GM21717 (cell line): ENCODE data around the gene ROPN1B.

ENCODE experiments used
- ATAC-seq: cut with Tn5 transposase; IDR thresholded peaks from one replicate; pipeline ENCODE4 v1.9.1; 2021; ENCODE audit warnings: mild to moderate bottlenecking, moderate library complexity; ENCODE audit not compliant: unreplicated experiment

The ROPN1B gene

DNA sequence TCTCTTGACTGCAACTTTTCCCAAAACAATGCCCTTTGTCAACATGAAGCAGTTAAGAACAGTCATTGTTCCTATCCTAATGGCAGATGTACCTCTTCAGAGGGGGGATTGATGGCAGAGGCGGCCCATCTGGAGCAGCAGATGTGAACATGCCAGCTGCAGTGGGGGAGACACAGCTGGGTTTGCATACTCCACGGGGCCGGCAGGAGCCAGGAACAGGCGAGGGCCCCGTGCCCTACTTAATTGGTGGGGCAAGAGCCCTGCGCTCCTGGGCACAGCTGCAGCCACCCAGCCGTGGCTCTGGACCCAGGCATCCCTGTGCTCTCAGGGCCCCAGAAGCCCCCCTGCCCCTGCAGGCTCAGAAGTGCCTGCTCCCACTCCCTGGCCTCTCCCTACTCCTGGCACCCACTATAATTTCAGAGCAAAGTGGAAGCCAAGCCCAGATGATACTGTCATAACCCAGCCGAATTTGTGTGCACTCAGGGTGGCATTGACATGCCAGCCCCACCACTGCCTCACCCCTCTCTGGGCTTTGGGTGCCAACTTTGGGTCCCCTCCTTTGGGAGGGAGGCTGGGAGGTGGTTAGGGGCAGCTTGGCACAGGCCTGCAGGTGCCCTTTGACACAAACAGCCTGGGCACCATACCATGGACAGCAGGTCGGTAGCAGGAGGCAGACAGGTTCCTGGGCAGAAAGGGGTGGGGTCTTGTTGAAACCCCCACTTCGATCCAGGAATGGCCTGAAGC lies 34.6 kb downstream of the ROPN1B start:
- no peak for ATAC-seq

DNA sequence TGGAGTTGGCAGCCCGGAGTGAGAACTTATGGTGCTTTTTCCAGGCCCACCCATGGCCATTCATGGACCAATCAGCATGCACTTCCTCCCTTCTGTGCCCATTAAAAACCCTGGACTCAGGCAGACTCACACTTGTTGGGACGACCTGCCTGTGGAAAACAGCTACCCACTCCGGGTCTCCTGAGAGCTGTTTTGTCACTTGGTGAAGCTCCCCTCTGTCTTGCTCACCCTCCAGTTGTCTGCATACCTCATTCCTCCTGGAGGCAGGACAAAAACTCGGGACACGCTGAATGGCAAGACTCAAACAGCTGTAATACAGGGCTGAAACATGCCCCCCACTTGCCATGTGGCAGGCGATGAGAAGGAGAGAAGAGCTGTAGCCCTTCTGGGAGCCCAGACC lies 35.2 kb downstream of the ROPN1B start:
- no peak for ATAC-seq

GRCh38 chr3:126004692-126005091 lies 35.7 kb downstream of the ROPN1B start:
- no peak for ATAC-seq

GRCh38 chr3:126005951-126006350 lies 37.0 kb downstream of the ROPN1B start:
- ATAC-seq: no peak

DNA sequence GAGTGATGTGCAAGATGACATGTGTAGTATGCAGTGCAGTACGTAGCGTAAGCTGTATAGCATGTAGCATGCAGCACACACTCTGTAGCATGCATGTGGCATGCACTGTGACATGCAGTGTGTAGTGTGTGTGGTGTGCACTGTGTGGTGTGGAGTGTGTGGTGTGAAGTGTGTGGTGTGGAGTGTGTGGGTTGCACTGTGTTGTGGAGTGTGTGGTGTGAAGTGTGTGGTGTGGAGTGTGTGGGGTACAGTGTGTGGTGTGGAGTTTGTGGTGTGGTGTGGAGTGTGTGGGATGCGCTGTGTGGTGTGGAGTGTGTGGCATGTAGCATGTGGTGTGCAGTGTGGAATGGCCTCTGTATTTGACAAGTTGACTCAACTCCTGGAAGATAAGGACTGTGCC lies 39.2 kb downstream of the ROPN1B start:
- ATAC-seq: no peak

- no peak for ATAC-seq
Measured at GRCh38 chr3:126009181-126009580, 40.2 kb downstream of the ROPN1B start.

DNA sequence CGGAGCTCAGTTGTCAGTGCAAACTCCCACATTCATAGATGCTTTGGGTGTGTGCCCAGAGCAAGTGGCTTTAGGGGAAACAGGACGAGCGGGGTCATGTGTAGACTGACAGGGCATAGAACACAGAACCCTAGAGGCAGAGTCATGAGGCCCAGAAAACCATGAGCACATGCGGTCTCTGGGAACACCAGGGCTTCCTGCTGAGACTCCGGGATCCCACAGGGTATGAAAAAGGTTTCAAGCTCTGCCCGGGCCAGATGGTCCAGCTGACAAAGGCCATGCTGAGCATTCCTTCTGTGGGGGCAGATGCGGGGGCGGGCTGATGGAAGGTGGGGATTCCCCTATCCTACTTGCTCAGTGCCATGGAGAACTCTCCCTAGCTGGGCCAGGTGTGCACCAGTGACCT lies 44.8 kb downstream of the ROPN1B start:
- ATAC-seq: no peak

DNA sequence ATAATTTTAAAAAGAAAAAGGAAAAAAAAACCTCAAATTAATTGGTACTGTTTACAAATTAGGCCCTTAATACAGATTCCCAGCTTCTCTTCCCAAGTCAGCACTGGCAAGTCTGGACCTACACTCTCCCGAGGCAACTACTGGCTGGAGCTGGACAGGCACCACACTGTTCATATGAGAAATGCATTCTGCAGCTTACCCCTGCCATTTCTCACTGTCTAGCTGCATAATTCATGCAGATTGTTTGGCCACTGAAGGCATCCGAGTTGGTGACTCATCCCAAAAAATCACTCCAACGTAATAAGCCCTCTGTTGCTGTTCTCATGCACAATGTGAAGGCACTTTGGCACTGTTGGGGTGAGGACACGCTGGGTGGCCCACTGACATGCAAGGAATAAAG lies 45.3 kb downstream of the ROPN1B start:
- ATAC-seq: no peak

DNA sequence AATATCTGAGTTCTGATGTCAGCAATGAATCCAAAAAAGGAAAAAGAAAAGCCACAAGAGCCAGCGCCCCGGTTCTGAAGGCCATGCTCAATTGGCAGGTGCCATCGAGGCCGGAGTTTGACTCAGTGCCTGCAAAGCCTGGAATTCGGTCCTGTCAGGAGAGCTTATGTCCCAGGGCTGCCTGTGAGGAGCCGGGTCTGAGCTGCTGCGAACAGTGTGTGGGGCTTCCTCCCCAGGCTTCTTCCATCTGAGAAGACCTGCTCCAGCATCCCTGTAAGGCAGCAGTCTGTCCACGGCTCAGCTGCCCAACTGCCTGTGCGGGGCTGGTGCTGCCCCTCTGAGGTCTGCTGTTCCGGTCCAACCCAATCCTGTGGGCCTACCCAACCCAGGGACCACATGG lies 46.1 kb downstream of the ROPN1B start:
- ATAC-seq: no peak

DNA sequence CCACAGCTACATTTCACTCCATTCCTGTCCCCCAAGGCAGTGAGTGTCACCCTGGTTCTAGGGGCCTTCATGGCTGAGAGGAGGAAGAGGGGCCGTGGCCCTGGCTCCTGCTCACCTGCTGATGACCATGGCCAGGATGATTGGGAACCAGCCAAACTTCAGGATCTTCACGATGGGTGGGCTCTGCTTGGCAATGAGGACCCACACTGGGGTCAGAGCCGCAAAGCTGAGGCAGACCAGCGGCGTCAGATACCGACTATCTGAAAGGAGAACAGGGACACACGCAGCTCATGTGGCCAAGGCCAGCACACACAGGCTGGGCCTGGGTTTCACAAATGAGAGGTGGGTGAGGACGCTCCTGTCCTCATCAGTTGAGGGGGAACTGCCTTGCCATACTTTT lies 47.6 kb downstream of the ROPN1B start:
- no peak for ATAC-seq

- ATAC-seq: no peak
Measured at GRCh38 chr3:126017362-126017761, 48.4 kb downstream of the ROPN1B start.

DNA sequence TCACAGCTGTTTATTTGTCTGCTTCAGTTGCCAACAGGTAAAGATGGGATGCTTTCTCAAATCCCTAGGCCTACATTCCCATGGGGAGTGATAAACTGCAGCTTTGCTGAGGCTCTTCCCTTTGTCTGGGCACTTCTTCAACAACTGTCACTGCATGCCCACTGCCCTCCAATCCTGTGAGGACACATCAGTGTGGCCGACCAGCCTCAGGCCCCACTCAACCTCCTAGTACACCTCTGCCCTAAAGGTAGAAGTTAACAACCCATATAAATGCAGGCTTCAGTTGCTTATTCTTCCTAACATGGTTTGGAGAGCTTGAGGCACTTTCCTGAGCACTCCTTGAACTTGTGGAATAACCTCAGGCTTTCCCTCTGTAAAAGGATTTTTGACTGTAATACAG lies 49.6 kb downstream of the ROPN1B start:
- ATAC-seq: no peak

GRCh38 chr3:126018995-126019394 lies 50.0 kb downstream of the ROPN1B start:
- no peak for ATAC-seq

GRCh38 chr3:126019683-126020082 lies 50.7 kb downstream of the ROPN1B start:
- no peak for ATAC-seq

DNA sequence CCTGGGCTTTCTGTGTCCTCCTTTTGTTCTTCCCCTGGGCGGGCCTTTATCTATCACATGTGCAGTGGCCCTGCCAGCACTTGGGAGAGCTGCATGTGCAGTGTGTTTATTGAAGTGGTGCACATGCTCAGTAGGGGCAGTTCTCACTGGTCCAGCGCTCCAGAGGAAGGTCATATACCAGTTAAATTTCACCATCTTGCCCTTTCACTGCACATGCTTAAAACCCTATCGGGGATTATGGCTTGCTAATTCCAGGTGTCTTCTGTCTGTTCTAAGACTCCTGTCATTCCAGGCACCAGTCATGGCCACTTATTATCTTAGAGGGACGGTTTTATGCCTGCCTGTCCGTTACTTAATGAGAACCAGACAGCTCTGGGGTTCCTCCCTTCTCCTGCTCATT lies 52.2 kb downstream of the ROPN1B start:
- ATAC-seq: no peak

DNA sequence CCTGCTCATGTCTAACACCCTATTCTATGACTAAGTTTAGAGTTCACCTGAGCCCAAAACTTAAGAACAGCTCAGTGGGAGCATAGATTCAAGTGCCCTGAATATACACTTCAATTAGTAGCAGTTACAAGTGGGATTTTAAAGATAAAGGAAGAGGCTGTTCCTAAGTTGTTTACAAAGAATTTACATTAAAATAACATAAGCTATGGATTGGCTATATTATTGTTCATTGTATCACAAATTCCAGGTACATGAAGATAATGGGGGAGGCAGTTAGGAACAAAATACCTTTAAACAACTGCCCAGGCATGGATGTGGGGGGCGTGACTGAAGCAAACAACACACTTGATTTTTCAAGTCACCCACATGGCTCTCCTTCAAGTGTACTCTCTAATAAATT lies 52.7 kb downstream of the ROPN1B start:
- no peak for ATAC-seq

GRCh38 chr3:126022741-126023359 lies 53.9 kb downstream of the ROPN1B start:
- ATAC-seq: no peak

- ATAC-seq: no peak
Measured at GRCh38 chr3:126023390-126023789, 54.4 kb downstream of the ROPN1B start.

GRCh38 chr3:126024049-126024854 lies 55.3 kb downstream of the ROPN1B start:
- no peak for ATAC-seq

DNA sequence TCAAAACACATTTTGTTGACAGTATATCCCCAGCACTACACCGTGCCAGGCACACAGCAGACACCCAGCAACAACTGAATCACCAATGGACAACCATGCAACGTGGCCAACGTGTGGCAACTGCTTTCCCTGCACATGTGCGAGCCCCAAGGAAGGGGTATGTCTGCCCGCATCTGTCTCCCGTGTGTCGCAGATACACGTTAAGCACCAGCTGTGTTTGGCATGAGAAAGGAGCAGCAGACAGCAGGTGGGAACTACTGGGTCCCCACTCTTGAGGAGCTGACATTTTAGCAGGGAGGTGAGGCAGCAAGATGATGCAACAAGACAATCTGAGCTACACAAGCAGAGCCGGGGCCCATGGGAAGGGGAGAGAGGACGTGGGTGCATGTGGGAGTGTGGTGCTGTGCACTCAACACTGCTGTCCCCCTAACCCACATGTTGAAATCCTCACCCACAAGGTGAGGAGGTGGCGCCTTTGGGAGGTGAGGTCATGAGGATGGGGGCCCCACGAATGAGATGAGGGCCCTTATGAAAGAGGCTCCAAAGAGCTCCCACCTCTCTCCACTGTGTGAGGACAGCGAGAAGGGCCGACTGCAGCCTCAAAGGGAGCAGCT lies 56.2 kb downstream of the ROPN1B start:
- no peak for ATAC-seq

DNA sequence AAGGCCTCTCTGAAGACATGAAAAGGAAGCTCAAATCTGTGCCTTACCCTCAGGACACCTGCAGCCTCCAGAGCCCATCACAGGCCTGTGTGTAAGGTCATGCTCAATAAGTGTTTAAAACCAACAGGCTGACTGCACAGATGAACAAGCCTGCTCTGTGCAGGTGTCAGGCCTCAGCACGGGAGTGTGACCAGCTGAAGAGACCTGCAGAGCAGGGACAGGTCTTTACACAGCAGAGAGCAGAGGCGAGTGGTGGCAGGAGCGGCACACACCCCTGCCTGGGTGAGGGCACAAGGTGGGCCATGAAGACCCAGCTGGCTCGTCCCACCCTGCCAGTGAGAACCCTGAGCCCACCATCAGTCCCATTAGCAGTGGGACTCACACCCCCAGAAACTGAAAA lies 56.9 kb downstream of the ROPN1B start:
- ATAC-seq: no peak
